GM21723 (cell line): Measurements from ENCODE around the gene AMZ2.
"Not testable (repeated sequence)": the region's sequence is repeated elsewhere in the genome, so short reads cannot be mapped to it uniquely, and the experiment has no call there.

Source experiments
- ATAC-seq: cut with Tn5 transposase; IDR thresholded peaks from one replicate; pipeline ENCODE4 v1.9.1; 2021; ENCODE audit warnings: mild to moderate bottlenecking, moderate library complexity; ENCODE audit not compliant: unreplicated experiment

The AMZ2 gene

GRCh38 chr17:68220186-68220585 is 27.7 kb upstream of the AMZ2 start:
- ATAC-seq, result not testable (repeated sequence)

- not testable (repeated sequence) for ATAC-seq
Measured at GRCh38 chr17:68220786-68221185, 27.1 kb upstream of the AMZ2 start.

GRCh38 chr17:68221786-68222185 is 26.1 kb upstream of the AMZ2 start:
- no peak for ATAC-seq

GRCh38 chr17:68222606-68223005 is 25.2 kb upstream of the AMZ2 start:
- ATAC-seq, result no peak

GRCh38 chr17:68225055-68225454 is 22.8 kb upstream of the AMZ2 start:
- ATAC-seq, result not testable (repeated sequence)

- not testable (repeated sequence) for ATAC-seq
Measured at GRCh38 chr17:68228039-68228680, 19.7 kb upstream of the AMZ2 start.

GRCh38 chr17:68228817-68229570 is 18.8 kb upstream of the AMZ2 start:
- no peak for ATAC-seq

- no peak for ATAC-seq
Measured at GRCh38 chr17:68229619-68230018, 18.2 kb upstream of the AMZ2 start.

- not testable (repeated sequence) for ATAC-seq
Measured at GRCh38 chr17:68231131-68231530, 16.7 kb upstream of the AMZ2 start.

- no peak for ATAC-seq
Measured at GRCh38 chr17:68231541-68231940, 16.3 kb upstream of the AMZ2 start.

GRCh38 chr17:68232741-68233140 is 15.1 kb upstream of the AMZ2 start:
- not testable (repeated sequence) for ATAC-seq

- peak; percentile 36 for ATAC-seq
Measured at GRCh38 chr17:68234726-68235335, 13.0 kb upstream of the AMZ2 start.

- not testable (repeated sequence) for ATAC-seq
Measured at GRCh38 chr17:68235336-68235791, 12.5 kb upstream of the AMZ2 start.

GRCh38 chr17:68237369-68238163 is 10.3 kb upstream of the AMZ2 start:
- ATAC-seq, result peak; percentile 70

- peak; percentile 4 for ATAC-seq
Measured at GRCh38 chr17:68238164-68238870, 9.5 kb upstream of the AMZ2 start.

- peak; percentile 27 for ATAC-seq
Measured at GRCh38 chr17:68238871-68239253, 9.0 kb upstream of the AMZ2 start.

- ATAC-seq, result no peak
Measured at GRCh38 chr17:68239632-68240366, 8.0 kb upstream of the AMZ2 start.

GRCh38 chr17:68246271-68247028 is 1.4 kb upstream of the AMZ2 start:
- no peak for ATAC-seq

GRCh38 chr17:68248199-68248825 is 469 bp downstream of the AMZ2 start:
- ATAC-seq, result peak; percentile 35
